A673 (cell line): ENCODE results near the gene MRM2. TPM values are rescaled to one million over a fixed set of nuclear protein-coding genes. Genes with fewer than 3 reads are reported as not detected.

Source experiments
- BruUV-seq: library from RNA; stranded (reverse); fragments of 400-500 nt; replicated peaks from 2 replicates; lab custom pipeline; 2021; lab: Mats Ljungman, UMichigan
- CTCF ChIA-PET: fragments of 300-600 bp; sonication (Branson Sonifier 250); formaldehyde crosslinking; loops from one replicate; lab custom pipeline; 2022; ENCODE audit warnings: antibody characterized with exemption; lab: Charles Lee
- POLR2A ChIA-PET: fragments of 300-600 bp; sonication (Branson Sonifier 250); formaldehyde crosslinking; loops from one replicate; lab custom pipeline; 2022; ENCODE audit warnings: antibody characterized with exemption; ENCODE audit not compliant: low non-redundant PET; lab: Charles Lee
- DNase-seq: peaks from one replicate; pipeline ENCODE4 v3.0.0-alpha.2; 2015; ENCODE audit warnings: low spot score
- H3K27ac ChIP-seq: fragments of 200-600 bp; sonication (generic); 2 replicates; pipeline ENCODE4 v1.5.1; 2016; ENCODE audit warnings: mixed run types, low read depth, mild to moderate bottlenecking, mixed read lengths, antibody characterized with exemption, low read length; ENCODE audit not compliant: poor library complexity, severe bottlenecking
- H3K27me3 ChIP-seq: fragments of 200-600 bp; sonication (generic); replicated peaks from 2 replicates; pipeline ENCODE4 v1.6.1; 2017; ENCODE audit warnings: mixed run types, low read depth, mild to moderate bottlenecking, mixed read lengths, antibody characterized with exemption, low read length; ENCODE audit not compliant: insufficient read depth, poor library complexity
- H3K36me3 ChIP-seq: fragments of 200-600 bp; sonication (generic); 2 replicates; pipeline ENCODE4 v1.6.1; 2016; ENCODE audit warnings: mixed run types, mild to moderate bottlenecking, mixed read lengths, antibody characterized with exemption, low read length; ENCODE audit not compliant: insufficient read depth, poor library complexity, severe bottlenecking
- H3K4me1 ChIP-seq: fragments of 200-600 bp; sonication (generic); 2 replicates; pipeline ENCODE4 v1.6.1; 2017; ENCODE audit warnings: mixed run types, mild to moderate bottlenecking, mixed read lengths, antibody characterized with exemption, low read length; ENCODE audit not compliant: insufficient read depth, poor library complexity, severe bottlenecking
- H3K4me3 ChIP-seq: fragments of 200-600 bp; sonication (generic); 2 replicates; pipeline ENCODE4 v1.5.1; 2016; ENCODE audit warnings: low read depth, mixed run types, mild to moderate bottlenecking, mixed read lengths, low read length; ENCODE audit not compliant: poor library complexity, severe bottlenecking
- H3K9me3 ChIP-seq: fragments of 200-600 bp; sonication (generic); 2 replicates; pipeline ENCODE4 v1.6.1; 2016; ENCODE audit warnings: mixed run types, low read depth, mild to moderate bottlenecking, mixed read lengths, antibody characterized with exemption, low read length; ENCODE audit not compliant: poor library complexity, severe bottlenecking
- EZH2 ChIP-seq: fragments of 200-600 bp; sonication (generic); IDR thresholded peaks from 2 replicates; pipeline ENCODE4 v1.6.1; 2017; ENCODE audit warnings: borderline replicate concordance, low read depth, mild to moderate bottlenecking, mixed read lengths, antibody characterized with exemption, low read length; ENCODE audit not compliant: poor library complexity, severe bottlenecking
- intact Hi-C: fragments of 100-400 bp; cut with micrococcal nuclease; formaldehyde crosslinking; loops from one replicate; pipeline ENCODE4 v1.10.0; 2022; ENCODE audit not compliant: unreplicated experiment
- total RNA-seq: library from RNA; stranded (reverse); gene quantifications from 2 replicates; pipeline ENCODE4 v1.2.3, GENCODE V29; 2021
- TF ChIP-seq, protein P1 (sequence below): fragments of 300-800, 200-600 bp; sonication (generic); conservative IDR thresholded peaks from 2 replicates; pipeline ENCODE4 v1.5.1; 2017; ENCODE audit warnings: low read depth, mild to moderate bottlenecking, antibody characterized with exemption, low read length, moderate library complexity, mixed read lengths

Gene MRM2
- total RNA-seq, 1 experiment from 2014 or later: 50.4 TPM

- H3K27ac ChIP-seq: no peak overlapping the region
- TF ChIP-seq, protein P1, sequence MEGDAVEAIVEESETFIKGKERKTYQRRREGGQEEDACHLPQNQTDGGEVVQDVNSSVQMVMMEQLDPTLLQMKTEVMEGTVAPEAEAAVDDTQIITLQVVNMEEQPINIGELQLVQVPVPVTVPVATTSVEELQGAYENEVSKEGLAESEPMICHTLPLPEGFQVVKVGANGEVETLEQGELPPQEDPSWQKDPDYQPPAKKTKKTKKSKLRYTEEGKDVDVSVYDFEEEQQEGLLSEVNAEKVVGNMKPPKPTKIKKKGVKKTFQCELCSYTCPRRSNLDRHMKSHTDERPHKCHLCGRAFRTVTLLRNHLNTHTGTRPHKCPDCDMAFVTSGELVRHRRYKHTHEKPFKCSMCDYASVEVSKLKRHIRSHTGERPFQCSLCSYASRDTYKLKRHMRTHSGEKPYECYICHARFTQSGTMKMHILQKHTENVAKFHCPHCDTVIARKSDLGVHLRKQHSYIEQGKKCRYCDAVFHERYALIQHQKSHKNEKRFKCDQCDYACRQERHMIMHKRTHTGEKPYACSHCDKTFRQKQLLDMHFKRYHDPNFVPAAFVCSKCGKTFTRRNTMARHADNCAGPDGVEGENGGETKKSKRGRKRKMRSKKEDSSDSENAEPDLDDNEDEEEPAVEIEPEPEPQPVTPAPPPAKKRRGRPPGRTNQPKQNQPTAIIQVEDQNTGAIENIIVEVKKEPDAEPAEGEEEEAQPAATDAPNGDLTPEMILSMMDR: no peak
- no peak for TF ChIP-seq EZH2
- H3K36me3 ChIP-seq: peaks cover 26% of the 10 kb centered on the region
- H3K4me1 ChIP-seq: peaks cover 34% of the 10 kb centered on the region
- no peak overlapping the region for H3K4me3 ChIP-seq
- CTCF ChIA-PET: interaction anchor here (1.8 kb wide), 1 partner anchor 17 kb away, joined by 4 read pairs; no protein-coding TSS in a partner anchor
- POLR2A ChIA-PET: no interaction called here
- DNase-seq: peak; percentile 53
- intact Hi-C loops: no loop called here
- peaks cover 19% of the 10 kb centered on the region for H3K9me3 ChIP-seq
- H3K27me3 ChIP-seq: no peaks in the 10 kb centered on the region
- BruUV-seq: no TSS peak
Measured at GRCh38 chr7:2192831-2193534, 49.0 kb downstream of the MRM2 start.

GRCh38 chr7:2191016-2191415 lies 51.0 kb downstream of the MRM2 start:
- Histone ChIP-seq H3K4me1 (peaks cover 34% of the 10 kb centered on the region), H3K4me3 (no peak overlapping the region), H3K9me3 (peaks cover 19% of the 10 kb centered on the region), H3K27me3 (no peaks in the 10 kb centered on the region), H3K27ac (no peak overlapping the region), H3K36me3 (peaks cover 19% of the 10 kb centered on the region)
- no TSS peak for BruUV-seq
- no peak for DNase-seq
- POLR2A ChIA-PET: interaction anchor here (0.6 kb wide), 1 partner anchor 28 kb away, joined by 9 read pairs; no protein-coding TSS in a partner anchor
- CTCF ChIA-PET: no interaction called here
- intact Hi-C loops: no loop called here
- TF ChIP-seq, protein P1: no peak
- no peak for TF ChIP-seq EZH2

GRCh38 chr7:2190531-2190930 lies 51.5 kb downstream of the MRM2 start:
- BruUV-seq: no TSS peak
- intact Hi-C loops: no loop called here

More at GRCh38 chr7:2190531-2190930, 51.5 kb downstream of the MRM2 start:
- peaks cover 16% of the 10 kb centered on the region for H3K9me3 ChIP-seq
- CTCF ChIA-PET: no interaction called here
- DNase-seq: peak; percentile 79
- H3K36me3 ChIP-seq: peaks cover 14% of the 10 kb centered on the region
- peaks cover 34% of the 10 kb centered on the region for H3K4me1 ChIP-seq
- POLR2A ChIA-PET: interaction anchor here (0.6 kb wide), 1 partner anchor 28 kb away, joined by 9 read pairs; no protein-coding TSS in a partner anchor
- TF ChIP-seq EZH2: no peak
- TF ChIP-seq, protein P1: no peak
- no peaks in the 10 kb centered on the region for H3K27me3 ChIP-seq
- H3K4me3 ChIP-seq: no peak overlapping the region
- peak overlapping the region; percentile 45 for H3K27ac ChIP-seq
